Sigmoid colon (tissue), 4 donors: Measurements from ENCODE around the gene PLXND1.

Experiments used
- CTCF ChIP-seq, 4 experiments: fragments of 450-650 bp in 3 of 4; fragments of 200-600 bp in 1 of 4; IDR thresholded peaks; one replicate each; pipeline ENCODE4 v1.5.1; 2016 to 2019; ENCODE audit warnings: antibody characterized with exemption in 4 of 4, mild to moderate bottlenecking in 3 of 4, moderate library complexity in 2 of 4
- EP300 ChIP-seq, 4 donors: sonication (generic); formaldehyde crosslinking; IDR thresholded peaks; one replicate each; pipeline ENCODE4 v1.6.1; 2017; ENCODE audit warnings: antibody characterized with exemption in 4 of 4
- POLR2A ChIP-seq, 2 donors: fragments of 450-650 bp; IDR thresholded peaks; one replicate each; pipeline ENCODE4 v1.6.1; 2016; ENCODE audit warnings: antibody characterized with exemption in 2 of 2, mild to moderate bottlenecking in 2 of 2, moderate library complexity in 2 of 2
- POLR2AphosphoS5 ChIP-seq, 4 donors: sonication (generic); formaldehyde crosslinking; IDR thresholded peaks; one replicate each; pipeline ENCODE4 v1.6.1; 2017; ENCODE audit warnings: antibody characterized with exemption in 4 of 4

DNA sequence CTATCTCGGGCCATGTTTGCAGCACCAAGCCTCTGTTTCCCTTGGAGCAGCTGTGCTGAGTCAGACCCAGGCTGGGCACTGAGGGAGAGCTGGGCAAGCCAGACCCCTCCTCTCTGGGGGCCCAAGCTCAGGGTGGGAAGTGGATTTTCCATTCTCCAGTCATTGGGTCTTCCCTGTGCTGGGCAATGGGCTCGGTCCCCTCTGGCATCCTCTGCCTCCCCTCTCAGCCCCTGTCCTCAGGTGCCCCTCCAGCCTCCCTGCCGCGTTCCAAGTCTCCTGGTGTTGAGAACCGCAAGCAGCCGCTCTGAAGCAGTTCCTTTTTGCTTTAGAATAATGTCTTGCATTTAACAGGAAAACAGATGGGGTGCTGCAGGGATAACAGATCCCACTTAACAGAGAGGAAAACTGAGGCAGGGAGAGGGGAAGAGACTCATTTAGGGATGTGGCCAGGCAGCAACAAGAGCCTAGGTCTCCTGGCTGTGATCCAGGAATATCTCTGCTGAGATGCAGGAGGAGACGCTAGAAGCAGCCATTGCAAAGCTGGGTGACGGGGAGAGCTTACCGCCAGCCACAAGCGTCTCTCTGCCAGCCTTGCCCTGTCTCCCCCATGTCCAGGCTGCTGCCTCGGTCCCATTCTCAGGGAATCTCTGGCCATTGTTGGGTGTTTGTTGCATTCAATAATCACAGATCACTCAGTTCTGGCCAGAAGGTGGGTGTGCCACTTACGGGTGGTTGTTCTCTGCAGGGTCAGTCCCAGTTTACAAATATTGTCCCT, 76.9 kb downstream of the PLXND1 start:
- TF ChIP-seq CTCF (IDR thresholded peaks at IDR 0.05) (no peak), POLR2A (IDR thresholded peaks at IDR 0.05) (no peak), POLR2AphosphoS5 (IDR thresholded peaks at IDR 0.05) (no peak), EP300 (IDR thresholded peaks at IDR 0.05) (no peak)
